Natural killer cell treated with Interleukin-12 subunit alpha and Interleukin-12 subunit beta and Interleukin-15 and Interleukin-18, amount 100 ng/mL, for 72 hours (primary cell): ENCODE measurements around the gene CEP128. TPM values are rescaled to one million over a fixed set of nuclear protein-coding genes. Genes with fewer than 3 reads are reported as not detected.

Source experiments
- ATAC-seq, 2 donors: fragments of 150-1000 bp; cut with Tn5 transposase in 1 of 2; sonication (Bioruptor Pico), chemical (Tn5 transposase) in 1 of 2; 2 replicates each; pipeline ENCODE4 v1.10.0; 2021
- DNase-seq: peaks from one replicate; pipeline ENCODE4 v3.0.0; 2022; ENCODE audit warnings: low spot score
- H3K27ac Mint-ChIP-seq, 2 donors: 1 replicate in 1 of 2; 2 replicates in 1 of 2; pipeline ENCODE4 v1.8.0; 2022; ENCODE audit warnings: mixed read lengths in 2 of 2, mild to moderate bottlenecking in 1 of 2, moderate library complexity in 1 of 2
- H3K27me3 Mint-ChIP-seq, 2 donors: 1 replicate in 1 of 2; 2 replicates in 1 of 2; pipeline ENCODE4 v1.8.0; 2022; ENCODE audit warnings: mixed read lengths in 2 of 2
- H3K36me3 Mint-ChIP-seq: one replicate; pipeline ENCODE4 v1.8.0; 2022; ENCODE audit warnings: mixed read lengths
- H3K4me1 Mint-ChIP-seq, 2 donors: 1 replicate in 1 of 2; 2 replicates in 1 of 2; pipeline ENCODE4 v1.8.0; 2022; ENCODE audit warnings: low read depth in 2 of 2, mixed read lengths in 2 of 2, mild to moderate bottlenecking in 1 of 2
- H3K4me3 Mint-ChIP-seq: one replicate; pipeline ENCODE4 v1.8.0; 2022; ENCODE audit warnings: mixed read lengths
- H3K9me3 Mint-ChIP-seq: 2 replicates; pipeline ENCODE4 v1.8.0; 2022; ENCODE audit warnings: mixed read lengths
- total RNA-seq, 2 donors: library from RNA; stranded (reverse); gene quantifications; one replicate each; pipeline ENCODE4 v1.2.3, GENCODE V29; 2022

CEP128 gene
- total RNA-seq, 2 donors from 2014 or later = 18.1 to 42.2 TPM

DNA sequence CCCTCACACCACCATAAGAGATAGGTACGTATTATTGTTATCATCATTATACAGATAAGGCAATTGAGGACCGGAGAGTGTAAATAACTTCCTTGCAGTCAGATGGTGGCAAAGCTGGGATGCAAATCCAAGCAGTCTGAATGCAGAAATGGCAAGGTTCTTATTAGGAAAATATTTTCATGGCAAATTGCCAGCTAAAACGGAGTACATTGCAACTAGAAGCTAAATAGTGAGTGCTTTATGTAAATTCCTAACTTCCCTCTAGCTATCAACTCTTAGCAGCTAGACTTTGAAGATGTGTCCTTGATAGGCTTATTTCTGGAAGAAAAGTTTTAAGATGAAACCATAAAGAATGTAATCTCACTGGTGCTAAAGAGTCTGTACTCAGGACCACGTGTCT is 406.4 kb downstream of the CEP128 start:
- H3K27me3 Mint-ChIP-seq = no peaks in the 10 kb centered on the region
- ATAC-seq = no peak

DNA sequence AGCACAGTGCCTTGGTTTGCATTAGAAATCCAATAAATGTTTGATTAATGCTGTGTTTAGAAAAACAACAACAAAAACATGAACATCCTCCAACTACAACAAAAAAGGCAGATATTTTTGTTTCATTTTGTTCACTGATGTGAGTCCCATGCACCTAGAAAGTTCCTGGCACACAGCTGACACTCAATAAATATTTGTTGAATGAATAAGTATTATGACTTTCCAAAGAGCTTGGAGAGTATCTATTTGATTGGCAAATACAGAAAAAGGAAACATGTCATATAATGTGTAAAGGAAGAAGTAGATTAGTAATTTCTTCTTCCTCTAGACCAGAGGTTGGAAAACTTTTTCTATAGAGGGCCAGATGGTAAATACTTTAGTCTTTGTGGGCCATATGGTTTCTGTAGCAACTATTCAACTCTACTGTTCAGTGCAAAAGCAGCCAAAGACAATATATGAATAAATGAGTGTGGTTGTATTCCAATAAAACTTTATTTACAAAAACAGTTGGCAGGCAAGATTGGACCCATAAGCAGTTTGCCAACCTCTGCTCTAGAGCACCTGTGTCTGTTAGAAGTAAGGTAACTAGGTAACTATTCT is 417.9 kb downstream of the CEP128 start:
- H3K27ac Mint-ChIP-seq = no peak overlapping the region
- ATAC-seq = no peak
- H3K4me1 Mint-ChIP-seq = no peaks in the 10 kb centered on the region
- H3K9me3 Mint-ChIP-seq = peaks cover 5% of the 10 kb centered on the region
- no peak for DNase-seq
- H3K27me3 Mint-ChIP-seq = no peaks in the 10 kb centered on the region
- peaks cover 12% of the 10 kb centered on the region for H3K36me3 Mint-ChIP-seq
- no peak overlapping the region for H3K4me3 Mint-ChIP-seq

More for the DNA sequence above, 406.4 kb downstream of the CEP128 start:
- peaks cover 5% of the 10 kb centered on the region for H3K9me3 Mint-ChIP-seq
- DNase-seq = no peak
- H3K4me1 Mint-ChIP-seq = no peaks in the 10 kb centered on the region
- peaks cover 7% of the 10 kb centered on the region for H3K36me3 Mint-ChIP-seq
- H3K27ac Mint-ChIP-seq = no peak overlapping the region
- no peak overlapping the region for H3K4me3 Mint-ChIP-seq

DNA sequence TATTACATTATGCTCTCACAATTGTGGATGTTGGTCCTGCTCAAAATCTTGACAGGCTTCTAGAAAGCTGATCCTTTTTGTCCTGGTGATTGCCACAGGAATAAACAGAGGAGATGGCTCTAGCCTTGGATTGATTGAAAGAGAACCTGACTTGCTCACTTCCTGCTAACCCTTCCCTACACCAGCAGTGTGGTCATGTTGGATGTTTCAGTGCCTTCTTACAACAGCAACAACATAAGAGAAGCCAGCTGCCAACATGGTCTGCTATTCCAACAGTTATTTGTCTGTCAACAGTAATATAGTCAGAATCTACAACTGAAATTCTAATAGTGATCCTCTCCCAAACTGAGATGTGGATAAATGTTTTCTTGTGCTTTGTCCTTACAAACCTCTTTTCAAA is 418.6 kb downstream of the CEP128 start:
- Mint-ChIP-seq H3K4me1 (no peaks in the 10 kb centered on the region), H3K27ac (no peak overlapping the region), H3K4me3 (no peak overlapping the region), H3K27me3 (no peaks in the 10 kb centered on the region), H3K36me3 (peaks cover 18% of the 10 kb centered on the region), H3K9me3 (peaks cover 5% of the 10 kb centered on the region)
- DNase-seq = no peak
- no peak for ATAC-seq

DNA sequence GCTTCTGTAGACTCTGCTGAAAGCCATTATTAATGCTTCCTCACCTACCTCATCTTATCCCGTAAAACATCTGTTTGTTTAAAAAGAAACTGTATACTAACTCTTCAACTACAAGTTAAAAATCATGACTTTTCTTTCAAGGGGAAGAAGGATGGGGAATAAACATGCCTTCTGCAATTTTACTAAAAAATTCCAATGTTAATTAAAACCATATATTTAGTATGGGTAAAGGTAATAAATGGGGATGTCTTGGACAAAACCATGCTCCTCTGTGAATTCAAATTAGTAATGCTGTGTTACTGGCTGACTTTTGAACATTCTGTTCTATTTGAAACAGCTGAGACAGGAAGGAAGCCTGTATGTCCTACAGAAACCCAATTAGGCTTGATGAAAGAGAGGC is 419.1 kb downstream of the CEP128 start:
- no peak overlapping the region for H3K4me3 Mint-ChIP-seq
- no peak for ATAC-seq
- H3K27me3 Mint-ChIP-seq = no peaks in the 10 kb centered on the region
- peaks cover 5% of the 10 kb centered on the region for H3K9me3 Mint-ChIP-seq
- H3K4me1 Mint-ChIP-seq = no peaks in the 10 kb centered on the region
- H3K27ac Mint-ChIP-seq = no peak overlapping the region
- H3K36me3 Mint-ChIP-seq = peaks cover 18% of the 10 kb centered on the region
- DNase-seq = no peak

DNA sequence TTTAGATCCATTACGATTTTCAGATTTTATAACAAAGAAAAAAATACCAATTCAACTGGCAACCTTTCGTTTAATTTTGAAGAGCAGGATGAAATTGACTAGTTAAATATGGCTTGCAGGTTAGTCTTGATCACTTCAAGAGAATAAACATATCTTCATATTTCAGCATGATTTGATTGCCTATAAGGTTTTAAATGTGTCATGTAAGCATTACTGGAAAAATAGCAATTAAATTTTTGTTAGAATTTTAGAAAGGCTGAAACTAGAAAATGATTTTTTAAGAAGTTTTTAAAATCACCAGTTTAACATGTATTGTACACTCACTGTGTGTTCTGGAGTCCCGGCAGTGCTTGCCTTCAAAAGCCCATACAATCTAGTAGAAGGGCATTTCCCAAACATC is 420.1 kb downstream of the CEP128 start:
- Mint-ChIP-seq H3K36me3 (peaks cover 18% of the 10 kb centered on the region), H3K4me3 (no peak overlapping the region), H3K27ac (no peak overlapping the region), H3K9me3 (peaks cover 5% of the 10 kb centered on the region), H3K27me3 (no peaks in the 10 kb centered on the region), H3K4me1 (no peaks in the 10 kb centered on the region)
- ATAC-seq = no peak
- DNase-seq = no peak

DNA sequence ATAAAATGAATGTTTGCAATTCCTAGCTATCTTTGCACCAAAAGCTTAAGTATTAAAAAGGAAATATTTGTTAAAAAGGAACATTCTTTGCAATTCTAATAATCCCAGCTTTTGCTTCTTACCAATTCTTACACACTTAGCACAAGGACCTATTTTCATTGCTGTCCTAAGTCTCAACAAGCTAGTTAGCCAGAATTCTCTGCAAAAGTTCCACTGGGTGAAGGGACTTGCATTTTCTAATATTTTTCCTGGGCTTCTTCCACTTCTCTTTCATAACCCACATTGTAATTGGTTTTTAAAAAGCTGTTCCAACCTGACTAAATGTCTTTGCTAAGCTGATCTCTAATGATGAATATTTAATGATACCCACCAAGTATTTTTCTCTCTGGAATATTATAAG is 422.5 kb downstream of the CEP128 start:
- peaks cover 22% of the 10 kb centered on the region for H3K36me3 Mint-ChIP-seq
- ATAC-seq (no peak), DNase-seq (no peak)
- H3K4me3 Mint-ChIP-seq = no peak overlapping the region
- H3K27ac Mint-ChIP-seq = no peak overlapping the region
- peaks cover 15% of the 10 kb centered on the region for H3K9me3 Mint-ChIP-seq
- no peaks in the 10 kb centered on the region for H3K27me3 Mint-ChIP-seq
- no peaks in the 10 kb centered on the region for H3K4me1 Mint-ChIP-seq

DNA sequence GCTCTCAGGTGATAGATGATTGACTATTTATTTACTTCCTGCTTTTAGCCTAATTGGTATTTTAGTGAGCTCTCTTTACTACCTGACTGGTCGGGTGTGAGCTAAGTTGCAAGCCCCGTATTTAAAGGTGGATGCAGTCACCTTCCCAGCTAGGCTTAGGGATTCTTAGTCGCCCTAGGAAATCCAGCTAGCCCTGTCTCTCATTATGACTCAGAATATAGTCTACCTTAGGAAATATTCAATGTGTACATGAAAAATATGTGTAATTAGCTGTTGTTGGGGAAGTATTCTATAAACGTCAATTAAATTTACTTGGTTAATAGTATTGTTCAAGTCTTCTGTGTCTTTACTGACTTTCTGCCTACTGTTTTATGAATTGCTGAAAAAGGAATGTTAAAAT is 423.4 kb downstream of the CEP128 start:
- Mint-ChIP-seq H3K27me3 (no peaks in the 10 kb centered on the region), H3K36me3 (peaks cover 29% of the 10 kb centered on the region), H3K9me3 (peaks cover 22% of the 10 kb centered on the region), H3K4me3 (no peak overlapping the region), H3K4me1 (no peaks in the 10 kb centered on the region), H3K27ac (no peak overlapping the region)
- DNase-seq (no peak), ATAC-seq (no peak)

DNA sequence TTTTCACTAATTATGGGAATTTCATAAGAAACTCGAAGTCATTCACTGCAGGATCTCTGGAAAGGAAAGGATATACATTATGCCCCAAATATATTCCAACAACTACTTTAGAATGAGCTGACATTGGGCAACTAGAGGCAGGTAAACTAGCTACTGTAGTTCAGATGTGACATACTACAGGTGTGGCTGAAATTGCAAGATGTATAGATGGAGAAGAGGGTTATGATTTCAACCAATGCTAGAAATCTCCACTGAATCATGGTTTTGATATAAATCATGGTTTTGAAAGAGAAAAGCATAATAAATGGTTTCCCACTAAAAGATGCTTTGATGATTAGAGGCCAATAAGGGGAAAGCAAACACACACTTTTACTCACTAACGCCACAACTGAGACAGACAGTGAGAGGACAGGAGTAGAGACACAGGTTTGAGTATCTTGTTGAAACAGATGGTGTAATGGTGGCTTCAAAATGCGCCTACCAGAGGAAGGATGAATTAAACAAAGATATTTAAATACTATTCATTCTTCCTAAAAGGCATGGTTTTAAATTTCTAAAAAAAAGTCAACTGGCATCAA is 434.2 kb downstream of the CEP128 start:
- Mint-ChIP-seq H3K4me1 (no peaks in the 10 kb centered on the region), H3K27me3 (no peaks in the 10 kb centered on the region), H3K9me3 (peaks cover 10% of the 10 kb centered on the region), H3K4me3 (no peak overlapping the region), H3K27ac (no peak overlapping the region), H3K36me3 (no peaks in the 10 kb centered on the region)
- ATAC-seq = no peak
- no peak for DNase-seq

DNA sequence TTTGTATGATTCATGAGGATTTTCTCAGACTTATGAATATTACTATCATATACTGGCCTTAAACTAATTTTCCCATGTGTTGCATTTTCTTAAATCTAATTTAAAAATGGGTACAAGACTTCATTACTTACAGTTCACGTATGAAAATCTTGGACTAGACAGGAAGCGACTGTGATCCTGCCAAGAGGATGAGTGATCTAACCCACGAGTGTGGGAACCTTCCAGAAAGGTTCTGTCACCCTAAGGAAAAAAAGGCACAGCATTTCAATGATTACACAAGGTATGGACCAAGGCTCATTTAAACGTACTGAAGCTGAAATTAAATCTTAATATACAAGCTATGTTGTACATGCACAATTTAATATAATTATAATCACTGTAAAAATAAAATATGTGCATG is 436.8 kb downstream of the CEP128 start:
- no peak overlapping the region for H3K4me3 Mint-ChIP-seq
- H3K9me3 Mint-ChIP-seq = peaks cover 12% of the 10 kb centered on the region
- H3K4me1 Mint-ChIP-seq = no peaks in the 10 kb centered on the region
- DNase-seq = no peak
- no peaks in the 10 kb centered on the region for H3K36me3 Mint-ChIP-seq
- ATAC-seq = no peak
- H3K27ac Mint-ChIP-seq = no peak overlapping the region
- H3K27me3 Mint-ChIP-seq = no peaks in the 10 kb centered on the region

DNA sequence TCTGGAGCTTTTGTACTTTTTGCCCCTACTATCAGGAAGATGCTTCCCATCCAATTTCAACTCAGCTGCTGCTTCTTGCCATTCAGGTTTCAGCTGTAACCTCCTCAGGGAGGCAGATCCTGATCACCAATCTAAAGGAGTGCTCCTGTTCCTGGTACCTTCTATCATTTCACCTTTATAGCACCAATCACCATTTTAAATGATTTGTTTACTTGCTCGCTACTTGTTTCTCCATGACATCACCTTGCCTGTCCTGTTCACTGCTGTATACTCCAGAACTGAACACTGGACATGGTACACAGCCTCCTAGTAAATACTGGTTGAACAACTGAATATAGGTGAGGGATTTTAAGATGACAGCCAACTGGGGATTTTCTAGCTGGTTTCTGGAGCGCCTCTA is 443.0 kb downstream of the CEP128 start:
- DNase-seq (no peak), ATAC-seq (no peak)
- Mint-ChIP-seq H3K36me3 (no peaks in the 10 kb centered on the region), H3K27me3 (no peaks in the 10 kb centered on the region), H3K4me3 (no peak overlapping the region), H3K27ac (no peak overlapping the region), H3K4me1 (no peaks in the 10 kb centered on the region), H3K9me3 (peaks cover 8% of the 10 kb centered on the region)

DNA sequence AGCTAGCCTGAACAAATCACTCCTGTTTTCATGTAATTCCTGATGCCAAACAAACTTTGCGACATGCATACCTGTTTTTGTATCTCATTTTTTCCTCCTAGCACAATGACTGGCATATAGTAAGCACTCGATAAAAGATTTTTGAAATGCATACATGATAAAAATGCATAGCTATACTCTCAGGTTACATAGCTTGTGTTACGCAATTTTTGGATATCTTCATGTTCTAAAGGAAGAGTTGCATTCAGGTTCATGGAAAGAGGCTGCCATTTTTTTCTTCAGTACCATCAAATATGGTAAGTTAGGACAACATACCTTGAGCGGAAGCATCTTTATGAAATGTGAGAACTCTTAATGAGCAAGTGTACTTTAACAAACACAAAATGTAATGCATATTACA is 445.4 kb downstream of the CEP128 start:
- Mint-ChIP-seq H3K9me3 (peaks cover 8% of the 10 kb centered on the region), H3K36me3 (no peaks in the 10 kb centered on the region), H3K27me3 (no peaks in the 10 kb centered on the region), H3K27ac (no peak overlapping the region), H3K4me1 (peaks cover 0 to 5% of the 10 kb centered on the region in 2 donors), H3K4me3 (no peak overlapping the region)
- no peak for DNase-seq
- ATAC-seq = no peak

DNA sequence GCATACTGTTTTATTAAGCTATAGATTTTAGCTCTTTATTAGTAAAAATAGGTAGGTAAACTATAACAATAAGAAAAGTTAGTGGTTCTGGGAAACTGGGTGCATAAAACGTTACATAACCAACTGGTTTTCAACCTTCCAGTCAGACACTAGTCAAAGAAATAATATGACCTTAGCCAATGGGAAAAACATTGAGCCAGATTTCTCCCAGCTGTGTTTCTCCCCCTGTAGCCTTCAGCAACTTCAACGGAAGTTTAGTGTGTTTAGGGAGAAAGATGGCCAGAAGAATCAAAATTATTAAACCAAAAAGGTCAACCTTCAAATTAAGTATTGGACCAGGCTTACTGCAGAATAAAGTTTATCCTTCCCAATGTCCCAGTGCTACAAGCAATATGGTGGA is 446.8 kb downstream of the CEP128 start:
- ATAC-seq (no peak), DNase-seq (no peak)
- H3K9me3 Mint-ChIP-seq = peaks cover 5% of the 10 kb centered on the region
- no peaks in the 10 kb centered on the region for H3K27me3 Mint-ChIP-seq
- no peaks in the 10 kb centered on the region for H3K36me3 Mint-ChIP-seq
- H3K4me3 Mint-ChIP-seq = no peak overlapping the region
- H3K4me1 Mint-ChIP-seq = peaks cover 0 to 5% of the 10 kb centered on the region in 2 donors
- no peak overlapping the region for H3K27ac Mint-ChIP-seq

DNA sequence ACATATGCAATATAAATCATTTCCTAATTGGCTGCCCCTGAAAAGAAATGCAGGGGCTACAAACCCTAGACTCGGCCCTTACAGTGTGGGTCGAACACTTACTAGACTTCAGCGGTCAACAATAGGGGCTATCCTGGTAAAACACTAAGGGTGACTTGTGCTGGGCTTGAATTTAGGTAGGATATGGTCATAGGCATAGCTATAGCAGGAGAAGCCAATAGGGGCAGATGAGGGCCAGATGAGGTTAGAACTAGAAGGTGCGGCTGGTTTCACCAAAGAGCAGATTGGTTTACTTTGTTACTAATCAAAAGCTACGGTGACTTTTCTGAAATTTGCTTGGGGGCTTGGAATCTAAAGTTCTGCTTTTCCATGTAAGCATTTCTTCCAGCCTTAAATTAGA is 447.9 kb downstream of the CEP128 start:
- Mint-ChIP-seq H3K36me3 (no peaks in the 10 kb centered on the region), H3K4me1 (peaks cover 0 to 5% of the 10 kb centered on the region in 2 donors)
- no peak for ATAC-seq

DNA sequence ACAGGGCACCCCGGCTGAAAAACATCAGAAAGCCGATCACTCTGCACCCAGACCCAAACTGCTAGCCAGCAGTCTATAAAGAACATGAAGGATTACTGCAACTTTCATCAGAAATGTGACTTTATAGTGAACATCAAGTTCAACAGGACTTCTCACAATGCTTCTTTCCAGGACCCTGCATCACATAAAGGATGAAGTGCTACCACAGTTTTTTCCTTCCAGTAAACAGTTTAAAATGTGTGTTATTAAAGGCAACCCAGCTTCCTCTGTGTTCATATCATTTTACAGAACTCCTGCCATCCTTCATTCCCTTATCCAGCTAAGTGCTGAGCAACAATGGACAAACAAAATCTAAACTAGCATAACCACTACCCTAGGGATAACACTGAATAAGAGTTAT is 449.9 kb downstream of the CEP128 start:
- Mint-ChIP-seq H3K4me3 (no peak overlapping the region), H3K27ac (peak overlapping the region in 1 of 2 donors; percentile 47), H3K27me3 (no peaks in the 10 kb centered on the region), H3K9me3 (peaks cover 7% of the 10 kb centered on the region), H3K36me3 (peaks cover 7% of the 10 kb centered on the region), H3K4me1 (peaks cover 0 to 5% of the 10 kb centered on the region in 2 donors)
- ATAC-seq (no peak), DNase-seq (no peak)

More for the DNA sequence above, 447.9 kb downstream of the CEP128 start:
- H3K4me3 Mint-ChIP-seq = no peak overlapping the region
- H3K9me3 Mint-ChIP-seq = peaks cover 5% of the 10 kb centered on the region
- no peak for DNase-seq
- H3K27ac Mint-ChIP-seq = no peak overlapping the region
- H3K27me3 Mint-ChIP-seq = no peaks in the 10 kb centered on the region

DNA sequence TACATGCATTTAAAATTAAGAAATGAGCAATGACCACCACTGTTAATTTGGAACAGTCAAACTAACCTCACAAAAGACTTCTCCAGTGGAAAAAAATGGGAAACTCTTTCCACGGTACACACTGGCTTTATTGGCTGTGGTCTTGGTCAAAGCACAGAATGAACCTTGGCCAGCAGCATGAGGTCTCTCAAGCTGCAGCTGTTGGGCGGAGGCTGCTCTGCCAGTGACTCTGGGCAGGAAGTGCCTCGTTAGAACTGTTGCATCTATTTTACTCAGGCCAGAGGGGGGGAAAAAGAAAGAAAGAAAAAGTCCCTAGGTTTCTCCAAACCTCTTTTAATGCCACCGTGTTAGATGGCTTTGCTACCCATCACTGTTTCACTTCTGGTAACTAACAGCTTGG is 450.4 kb downstream of the CEP128 start:
- H3K9me3 Mint-ChIP-seq = peaks cover 8% of the 10 kb centered on the region
- H3K36me3 Mint-ChIP-seq = peaks cover 7% of the 10 kb centered on the region
- no peak for DNase-seq
- no peak overlapping the region for H3K4me3 Mint-ChIP-seq
- ATAC-seq = peak; percentile 43 to 74
- peak overlapping the region in 1 of 2 donors; percentile 47 for H3K27ac Mint-ChIP-seq
- no peaks in the 10 kb centered on the region for H3K27me3 Mint-ChIP-seq
- H3K4me1 Mint-ChIP-seq = peaks cover 0 to 5% of the 10 kb centered on the region in 2 donors
